Tibial artery (tissue), 4 donors: ENCODE data around the gene TTC24.

ENCODE experiments used
- DNase-seq, 2 donors: peaks; one replicate each; pipeline ENCODE4 v3.0.0-alpha.2; 2019
- H3K27ac ChIP-seq, 2 donors: fragments of 200-600 bp; sonication (generic) in 1 of 2; 1 replicate in 1 of 2; 2 replicates in 1 of 2; pipeline ENCODE4 v1.5.1; 2018 to 2019; ENCODE audit warnings: mild to moderate bottlenecking in 1 of 2
- H3K27me3 ChIP-seq, 2 donors: fragments of 200-600 bp; sonication (generic) in 1 of 2; one replicate each; pipeline versions ENCODE4 v1.5.1 to v1.6.0; 2016 to 2019
- H3K36me3 ChIP-seq, 3 donors: fragments of 200-600 bp; sonication (generic) in 2 of 3; one replicate each; pipeline ENCODE4 v1.5.1; 2016 to 2019; ENCODE audit warnings: mild to moderate bottlenecking in 2 of 3
- H3K4me1 ChIP-seq, 4 donors: fragments of 200-600 bp; sonication (generic) in 2 of 4; 1 replicate in 3 of 4; 2 replicates in 1 of 4; pipeline ENCODE4 v1.5.1; 2016 to 2019
- H3K4me3 ChIP-seq, 2 donors: fragments of 200-600 bp; sonication (generic) in 1 of 2; 1 replicate in 1 of 2; 2 replicates in 1 of 2; pipeline ENCODE4 v1.5.1; 2018 to 2019; ENCODE audit warnings: mild to moderate bottlenecking in 2 of 2
- H3K9me3 ChIP-seq, 3 donors: fragments of 200-600 bp; sonication (generic) in 1 of 3; one replicate each; pipeline ENCODE4 v1.5.1; 2016 to 2019
- CTCF ChIP-seq, 2 experiments: fragments of 200-600 bp in 1 of 2; fragments of 450-650 bp in 1 of 2; IDR thresholded peaks; one replicate each; pipeline ENCODE4 v1.5.1; 2017 to 2019; ENCODE audit warnings: antibody characterized with exemption in 2 of 2, mild to moderate bottlenecking in 1 of 2, moderate library complexity in 1 of 2
- intact Hi-C: fragments of 100-400 bp; cut with DNase I; formaldehyde crosslinking; loops from one replicate; pipeline ENCODE4 v1.15.0; 2023; ENCODE audit warnings: low total_unique reads

TTC24 gene

GRCh38 chr1:156572663-156573018, 6.9 kb upstream of the TTC24 start:
- H3K4me3 ChIP-seq = peak overlapping the region; percentile 31 to 43

GRCh38 chr1:156574039-156574633, 5.4 kb upstream of the TTC24 start:
- intact Hi-C loops = loop anchor here (5.0 kb wide), 1 partner anchor 57 kb away; no protein-coding TSS in a partner anchor
- TF ChIP-seq CTCF (IDR thresholded peaks at IDR 0.05) = no peak
- H3K36me3 ChIP-seq = no peaks in the 10 kb centered on the region
- H3K4me3 ChIP-seq = no peak overlapping the region
- DNase-seq = no peak
- no peak overlapping the region for H3K27ac ChIP-seq
- no peaks in the 10 kb centered on the region for H3K9me3 ChIP-seq
- H3K4me1 ChIP-seq = peaks cover 0 to 16% (median 7%) of the 10 kb centered on the region in 4 donors
- no peaks in the 10 kb centered on the region for H3K27me3 ChIP-seq

More at GRCh38 chr1:156572663-156573018, 6.9 kb upstream of the TTC24 start:
- no peak for DNase-seq
- no peak for TF ChIP-seq CTCF (IDR thresholded peaks at IDR 0.05)
- H3K36me3 ChIP-seq = no peaks in the 10 kb centered on the region
- intact Hi-C loops = loop anchor here (5.0 kb wide), 1 partner anchor 55 kb away; no protein-coding TSS in a partner anchor
- H3K4me1 ChIP-seq = peaks cover 0 to 16% (median 7%) of the 10 kb centered on the region in 4 donors
- H3K27ac ChIP-seq = no peak overlapping the region
- H3K27me3 ChIP-seq = no peaks in the 10 kb centered on the region
- H3K9me3 ChIP-seq = no peaks in the 10 kb centered on the region

GRCh38 chr1:156577550-156577949, 2.0 kb upstream of the TTC24 start:
- intact Hi-C loops = no loop called here
- H3K9me3 ChIP-seq = no peaks in the 10 kb centered on the region
- no peak for DNase-seq
- H3K36me3 ChIP-seq = no peaks in the 10 kb centered on the region
- H3K4me3 ChIP-seq = no peak overlapping the region
- no peak for TF ChIP-seq CTCF (IDR thresholded peaks at IDR 0.05)
- H3K27ac ChIP-seq = no peak overlapping the region
- peaks cover 0 to 3% (median 1%) of the 10 kb centered on the region in 4 donors for H3K4me1 ChIP-seq
- no peaks in the 10 kb centered on the region for H3K27me3 ChIP-seq

- no peak for TF ChIP-seq CTCF (IDR thresholded peaks at IDR 0.05)
- Histone ChIP-seq H3K4me3 (no peak overlapping the region), H3K27ac (no peak overlapping the region), H3K27me3 (no peaks in the 10 kb centered on the region), H3K4me1 (no peaks in the 10 kb centered on the region), H3K36me3 (no peaks in the 10 kb centered on the region), H3K9me3 (no peaks in the 10 kb centered on the region)
- intact Hi-C loops = no loop called here
- no peak for DNase-seq
Measured at GRCh38 chr1:156578055-156578454, 1.5 kb upstream of the TTC24 start.

GRCh38 chr1:156581661-156582387, 2.3 kb downstream of the TTC24 start:
- no peaks in the 10 kb centered on the region for H3K9me3 ChIP-seq
- no peak overlapping the region for H3K27ac ChIP-seq
- H3K27me3 ChIP-seq = peaks cover 0 to 2% of the 10 kb centered on the region in 2 donors
- H3K36me3 ChIP-seq = no peaks in the 10 kb centered on the region
- H3K4me1 ChIP-seq = no peaks in the 10 kb centered on the region
- no peak for TF ChIP-seq CTCF (IDR thresholded peaks at IDR 0.05)
- no peak overlapping the region for H3K4me3 ChIP-seq
- intact Hi-C loops = loop anchor here (5.0 kb wide), 1 partner anchor 75 kb away; no protein-coding TSS in a partner anchor
- no peak for DNase-seq
